ENCODE results near the gene SLC2A9. TPM values are rescaled to one million over a fixed set of nuclear protein-coding genes. Genes with fewer than 3 reads are reported as not detected.

The SLC2A9 gene
- polyA plus RNA-seq, 2 of the 4 experiments (the other 2 are of a cell fraction): 0.62 to 0.70 TPM

DNA sequence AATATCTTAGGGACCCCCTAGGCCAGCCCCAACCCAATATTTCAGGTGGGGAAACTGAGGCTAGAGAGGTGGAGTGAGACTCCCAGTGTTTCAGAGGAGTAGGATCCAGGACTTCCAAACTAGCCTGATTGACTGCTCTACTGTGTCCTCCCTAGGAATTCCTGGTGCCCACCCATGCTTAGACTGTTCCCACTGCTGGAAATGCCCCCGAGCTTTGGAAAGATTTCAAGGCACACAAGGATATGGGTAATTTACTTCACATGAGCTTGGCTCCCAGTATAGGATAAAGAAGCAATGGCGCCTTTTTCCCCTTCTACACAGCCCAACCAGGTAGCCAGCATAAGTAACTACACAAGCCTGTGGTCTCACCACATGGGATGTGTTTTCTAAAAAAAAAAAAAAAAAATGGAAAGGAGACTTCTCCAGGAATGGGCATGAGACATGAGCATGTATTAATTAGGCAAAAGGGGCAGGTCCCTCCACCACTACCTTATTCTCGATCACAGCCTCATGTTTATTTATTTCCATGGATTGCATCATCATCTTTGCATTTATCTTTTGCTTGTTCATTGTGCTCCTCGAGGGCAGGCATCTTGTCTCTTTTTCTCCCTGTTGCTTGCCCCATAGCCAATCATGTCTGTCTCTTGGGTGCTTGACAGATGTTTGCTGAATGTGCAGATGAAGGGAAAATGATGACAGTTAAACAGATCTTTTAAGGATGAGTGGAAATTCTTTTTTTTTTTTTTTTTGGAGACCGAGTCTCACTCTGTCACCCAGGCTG, 173.1 kb downstream of the SLC2A9 start:
- no peaks in the 10 kb centered on the region for H3K4me1 ChIP-seq
- ATAC-seq (no peak), FAIRE-seq (no peak), DNase-seq (ENCODE audit: low read depth in 1 of 2, low spot score in 1 of 2) (no peak)
- H3K27ac ChIP-seq: no peak overlapping the region
- H3K9me3 ChIP-seq: no peaks in the 10 kb centered on the region
- TF ChIP-seq, protein P1, sequence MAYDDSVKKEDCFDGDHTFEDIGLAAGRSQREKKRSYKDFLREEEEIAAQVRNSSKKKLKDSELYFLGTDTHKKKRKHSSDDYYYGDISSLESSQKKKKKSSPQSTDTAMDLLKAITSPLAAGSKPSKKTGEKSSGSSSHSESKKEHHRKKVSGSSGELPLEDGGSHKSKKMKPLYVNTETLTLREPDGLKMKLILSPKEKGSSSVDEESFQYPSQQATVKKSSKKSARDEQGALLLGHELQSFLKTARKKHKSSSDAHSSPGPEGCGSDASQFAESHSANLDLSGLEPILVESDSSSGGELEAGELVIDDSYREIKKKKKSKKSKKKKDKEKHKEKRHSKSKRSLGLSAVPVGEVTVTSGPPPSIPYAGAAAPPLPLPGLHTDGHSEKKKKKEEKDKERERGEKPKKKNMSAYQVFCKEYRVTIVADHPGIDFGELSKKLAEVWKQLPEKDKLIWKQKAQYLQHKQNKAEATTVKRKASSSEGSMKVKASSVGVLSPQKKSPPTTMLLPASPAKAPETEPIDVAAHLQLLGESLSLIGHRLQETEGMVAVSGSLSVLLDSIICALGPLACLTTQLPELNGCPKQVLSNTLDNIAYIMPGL (CRISPR knock-in tag; IDR thresholded peaks at IDR 0.05; ENCODE audit: borderline replicate concordance): no peak
- TF ChIP-seq SREBF2 (IDR thresholded peaks at IDR 0.05) (no peak), FOXS1 (CRISPR knock-in tag; IDR thresholded peaks at IDR 0.05) (no peak), EHMT2 (IDR thresholded peaks at IDR 0.05; ENCODE audit: low read depth) (no peak), NPAS2 (CRISPR knock-in tag; IDR thresholded peaks at IDR 0.05; ENCODE audit: borderline replicate concordance) (no peak), CBX2 (IDR thresholded peaks at IDR 0.05; ENCODE audit: borderline replicate concordance, low read depth) (no peak), HOXB13 (CRISPR knock-in tag; IDR thresholded peaks at IDR 0.05; ENCODE audit: low read depth) (no peak), KDM5A (IDR thresholded peaks at IDR 0.05) (no peak), FOSB (CRISPR knock-in tag; IDR thresholded peaks at IDR 0.05) (no peak), CHD4 (IDR thresholded peaks at IDR 0.05; ENCODE audit: borderline replicate concordance) (no peak), TFCP2L1 (CRISPR knock-in tag; IDR thresholded peaks at IDR 0.05) (no peak), POLR2A (IDR thresholded peaks at IDR 0.05; ENCODE audit: low read length) (no peak), CHD2 (IDR thresholded peaks at IDR 0.05; ENCODE audit: low read length, partially characterized antibody) (no peak)
- TF ChIP-seq, protein P2, sequence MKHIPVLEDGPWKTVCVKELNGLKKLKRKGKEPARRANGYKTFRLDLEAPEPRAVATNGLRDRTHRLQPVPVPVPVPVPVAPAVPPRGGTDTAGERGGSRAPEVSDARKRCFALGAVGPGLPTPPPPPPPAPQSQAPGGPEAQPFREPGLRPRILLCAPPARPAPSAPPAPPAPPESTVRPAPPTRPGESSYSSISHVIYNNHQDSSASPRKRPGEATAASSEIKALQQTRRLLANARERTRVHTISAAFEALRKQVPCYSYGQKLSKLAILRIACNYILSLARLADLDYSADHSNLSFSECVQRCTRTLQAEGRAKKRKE (CRISPR knock-in tag; IDR thresholded peaks at IDR 0.05; ENCODE audit: low read depth): no peak
- TF ChIP-seq, protein P3, sequence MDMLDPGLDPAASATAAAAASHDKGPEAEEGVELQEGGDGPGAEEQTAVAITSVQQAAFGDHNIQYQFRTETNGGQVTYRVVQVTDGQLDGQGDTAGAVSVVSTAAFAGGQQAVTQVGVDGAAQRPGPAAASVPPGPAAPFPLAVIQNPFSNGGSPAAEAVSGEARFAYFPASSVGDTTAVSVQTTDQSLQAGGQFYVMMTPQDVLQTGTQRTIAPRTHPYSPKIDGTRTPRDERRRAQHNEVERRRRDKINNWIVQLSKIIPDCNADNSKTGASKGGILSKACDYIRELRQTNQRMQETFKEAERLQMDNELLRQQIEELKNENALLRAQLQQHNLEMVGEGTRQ (IDR thresholded peaks at IDR 0.05): no peak
- TF ChIP-seq, protein P4, sequence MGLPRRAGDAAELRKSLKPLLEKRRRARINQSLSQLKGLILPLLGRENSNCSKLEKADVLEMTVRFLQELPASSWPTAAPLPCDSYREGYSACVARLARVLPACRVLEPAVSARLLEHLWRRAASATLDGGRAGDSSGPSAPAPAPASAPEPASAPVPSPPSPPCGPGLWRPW (IDR thresholded peaks at IDR 0.05): no peak
- H3K4me3 ChIP-seq: no peak overlapping the region
- CTCF ChIA-PET: no interaction called here
- H3K4me2 ChIP-seq: no peak overlapping the region
- 19% methylated on average over 5 of the region's 5 CpGs for WGBS (ENCODE audit: missing lambda C conversion rate)
- POLR2A ChIA-PET: no interaction called here

DNA sequence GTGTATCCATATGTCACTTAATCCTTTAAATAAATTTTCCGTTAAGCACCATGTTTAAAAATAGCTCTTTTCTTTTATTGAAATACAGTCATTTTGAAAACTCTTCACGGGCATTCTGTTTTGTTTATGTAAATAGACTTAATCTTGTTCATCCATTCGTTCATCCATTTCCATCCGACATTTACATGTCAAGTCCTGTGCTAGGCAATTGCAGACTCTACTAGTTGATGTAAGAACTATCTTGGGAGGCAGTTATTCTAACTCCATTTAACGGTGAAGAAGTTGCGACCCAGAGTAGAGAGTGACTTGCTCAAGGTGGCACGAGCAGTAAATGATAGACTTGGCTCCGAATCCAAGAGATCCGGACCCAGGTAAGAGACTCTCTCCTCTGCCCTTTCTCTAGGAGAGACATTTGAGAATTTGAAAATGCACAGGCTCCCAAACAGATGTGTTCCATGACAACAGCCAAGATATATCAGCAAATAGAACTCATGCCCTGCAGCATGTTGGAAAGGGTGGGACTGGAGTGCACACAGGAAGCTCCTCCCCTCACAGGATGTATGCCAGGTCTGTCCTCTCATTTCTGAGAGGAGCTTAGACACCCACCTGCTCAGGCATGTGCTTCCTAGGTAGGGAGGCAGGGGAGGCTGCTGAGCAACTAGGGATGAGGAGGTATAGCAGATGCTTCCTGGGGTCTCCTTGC, 175.4 kb downstream of the SLC2A9 start:
- ATAC-seq: no peak
- TF ChIP-seq, protein P5, sequence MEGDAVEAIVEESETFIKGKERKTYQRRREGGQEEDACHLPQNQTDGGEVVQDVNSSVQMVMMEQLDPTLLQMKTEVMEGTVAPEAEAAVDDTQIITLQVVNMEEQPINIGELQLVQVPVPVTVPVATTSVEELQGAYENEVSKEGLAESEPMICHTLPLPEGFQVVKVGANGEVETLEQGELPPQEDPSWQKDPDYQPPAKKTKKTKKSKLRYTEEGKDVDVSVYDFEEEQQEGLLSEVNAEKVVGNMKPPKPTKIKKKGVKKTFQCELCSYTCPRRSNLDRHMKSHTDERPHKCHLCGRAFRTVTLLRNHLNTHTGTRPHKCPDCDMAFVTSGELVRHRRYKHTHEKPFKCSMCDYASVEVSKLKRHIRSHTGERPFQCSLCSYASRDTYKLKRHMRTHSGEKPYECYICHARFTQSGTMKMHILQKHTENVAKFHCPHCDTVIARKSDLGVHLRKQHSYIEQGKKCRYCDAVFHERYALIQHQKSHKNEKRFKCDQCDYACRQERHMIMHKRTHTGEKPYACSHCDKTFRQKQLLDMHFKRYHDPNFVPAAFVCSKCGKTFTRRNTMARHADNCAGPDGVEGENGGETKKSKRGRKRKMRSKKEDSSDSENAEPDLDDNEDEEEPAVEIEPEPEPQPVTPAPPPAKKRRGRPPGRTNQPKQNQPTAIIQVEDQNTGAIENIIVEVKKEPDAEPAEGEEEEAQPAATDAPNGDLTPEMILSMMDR (IDR thresholded peaks at IDR 0.05): no peak
- WGBS (ENCODE audit: missing lambda C conversion rate): 18% methylated on average over 9 of the region's 9 CpGs
- DNase-seq (ENCODE audit: low read depth in 1 of 2, low spot score in 1 of 2): no peak
- Histone ChIP-seq H3K4me1 (no peaks in the 10 kb centered on the region), H3K4me2 (no peak overlapping the region), H3K27ac (no peak overlapping the region), H3K4me3 (no peak overlapping the region), H3K9me3 (no peaks in the 10 kb centered on the region)
- FAIRE-seq: no peak
- ChIA-PET CTCF (no interaction called here), POLR2A (no interaction called here)

Data from A549 (cell line).